OCI-LY1 (cell line): ENCODE measurements around the gene ATP8B1.

Experiments
- CTCF ChIP-seq: fragments of 200-600 bp; sonication (generic), shearing (Covaris generic); IDR thresholded peaks from 2 replicates; pipeline ENCODE4 v1.5.1; 2017; ENCODE audit warnings: mild to moderate bottlenecking, antibody characterized with exemption, low read length, moderate library complexity, mixed read lengths
- EZH2 ChIP-seq: fragments of 200-600 bp; sonication (generic), shearing (Covaris generic); IDR thresholded peaks from 2 replicates; pipeline ENCODE4 v1.8.0; 2017; ENCODE audit warnings: borderline replicate concordance, mixed run types, mild to moderate bottlenecking, antibody characterized with exemption, low read length, moderate library complexity, mixed read lengths

GRCh38 chr18:57844319-57844718, 41.2 kb upstream of the ATP8B1 start:
- TF ChIP-seq CTCF (no peak), EZH2 (no peak)
